Nephron (organoid): ENCODE data around the gene MED27.

Experiments
- H3K27ac Mint-ChIP-seq, 3 experiments: 2 replicates each; pipeline ENCODE4 v1.8.0; 2020; ENCODE audit warnings: mixed read lengths in 3 of 3, mild to moderate bottlenecking in 2 of 3, moderate library complexity in 1 of 3
- H3K27me3 Mint-ChIP-seq: 2 replicates; pipeline ENCODE4 v1.8.0; 2021; ENCODE audit warnings: low read depth, mild to moderate bottlenecking, moderate library complexity, mixed read lengths
- H3K36me3 Mint-ChIP-seq: 2 replicates; pipeline ENCODE4 v1.8.0; 2020; ENCODE audit warnings: low read depth, mixed read lengths
- H3K4me1 Mint-ChIP-seq: 2 replicates; pipeline ENCODE4 v1.8.0; 2020; ENCODE audit warnings: mixed read lengths
- H3K4me3 Mint-ChIP-seq, 3 experiments: 2 replicates each; pipeline ENCODE4 v1.8.0; 2020; ENCODE audit warnings: mild to moderate bottlenecking in 3 of 3, mixed read lengths in 3 of 3, moderate library complexity in 2 of 3
- H3K9me3 Mint-ChIP-seq: 2 replicates; pipeline ENCODE4 v1.8.0; 2020; ENCODE audit warnings: mixed read lengths
- TF ChIP-seq, protein P1 (sequence below), 3 experiments: fragments of 200-600 bp; sonication (generic); IDR thresholded peaks; one replicate each; pipeline ENCODE4 v1.5.0; 2021; ENCODE audit warnings: antibody characterized with exemption in 3 of 3; ENCODE audit not compliant: unreplicated experiment in 3 of 3

Gene MED27

DNA sequence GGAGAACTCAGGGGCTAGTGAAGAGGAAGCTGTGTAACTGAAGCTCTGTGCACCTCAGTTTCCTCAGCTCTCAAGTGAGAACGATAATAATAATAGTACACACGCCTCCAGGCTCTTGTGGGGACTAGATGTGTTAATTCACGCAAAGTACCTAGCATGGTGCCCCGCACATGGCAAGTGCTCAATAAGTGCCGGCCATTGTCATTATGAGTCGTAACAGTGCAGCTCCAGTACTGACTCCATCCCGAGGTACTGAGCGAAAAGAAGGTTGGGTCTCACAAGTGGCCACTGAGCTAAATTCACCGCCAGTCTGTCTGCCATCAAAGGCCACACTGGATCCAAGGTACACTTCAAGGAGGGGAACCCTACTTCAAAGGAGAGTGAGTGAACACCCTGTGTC, 40.4 kb downstream of the MED27 start:
- peaks cover 31% of the 10 kb centered on the region for H3K4me1 Mint-ChIP-seq
- H3K36me3 Mint-ChIP-seq = no peaks in the 10 kb centered on the region
- TF ChIP-seq, protein P1, sequence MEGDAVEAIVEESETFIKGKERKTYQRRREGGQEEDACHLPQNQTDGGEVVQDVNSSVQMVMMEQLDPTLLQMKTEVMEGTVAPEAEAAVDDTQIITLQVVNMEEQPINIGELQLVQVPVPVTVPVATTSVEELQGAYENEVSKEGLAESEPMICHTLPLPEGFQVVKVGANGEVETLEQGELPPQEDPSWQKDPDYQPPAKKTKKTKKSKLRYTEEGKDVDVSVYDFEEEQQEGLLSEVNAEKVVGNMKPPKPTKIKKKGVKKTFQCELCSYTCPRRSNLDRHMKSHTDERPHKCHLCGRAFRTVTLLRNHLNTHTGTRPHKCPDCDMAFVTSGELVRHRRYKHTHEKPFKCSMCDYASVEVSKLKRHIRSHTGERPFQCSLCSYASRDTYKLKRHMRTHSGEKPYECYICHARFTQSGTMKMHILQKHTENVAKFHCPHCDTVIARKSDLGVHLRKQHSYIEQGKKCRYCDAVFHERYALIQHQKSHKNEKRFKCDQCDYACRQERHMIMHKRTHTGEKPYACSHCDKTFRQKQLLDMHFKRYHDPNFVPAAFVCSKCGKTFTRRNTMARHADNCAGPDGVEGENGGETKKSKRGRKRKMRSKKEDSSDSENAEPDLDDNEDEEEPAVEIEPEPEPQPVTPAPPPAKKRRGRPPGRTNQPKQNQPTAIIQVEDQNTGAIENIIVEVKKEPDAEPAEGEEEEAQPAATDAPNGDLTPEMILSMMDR (IDR thresholded peaks at IDR 0.05; ENCODE audit: unreplicated experiment in 3 of 3) = no peak
- H3K27me3 Mint-ChIP-seq = no peaks in the 10 kb centered on the region
- no peak overlapping the region for H3K27ac Mint-ChIP-seq
- no peak overlapping the region for H3K4me3 Mint-ChIP-seq
- H3K9me3 Mint-ChIP-seq = no peaks in the 10 kb centered on the region

DNA sequence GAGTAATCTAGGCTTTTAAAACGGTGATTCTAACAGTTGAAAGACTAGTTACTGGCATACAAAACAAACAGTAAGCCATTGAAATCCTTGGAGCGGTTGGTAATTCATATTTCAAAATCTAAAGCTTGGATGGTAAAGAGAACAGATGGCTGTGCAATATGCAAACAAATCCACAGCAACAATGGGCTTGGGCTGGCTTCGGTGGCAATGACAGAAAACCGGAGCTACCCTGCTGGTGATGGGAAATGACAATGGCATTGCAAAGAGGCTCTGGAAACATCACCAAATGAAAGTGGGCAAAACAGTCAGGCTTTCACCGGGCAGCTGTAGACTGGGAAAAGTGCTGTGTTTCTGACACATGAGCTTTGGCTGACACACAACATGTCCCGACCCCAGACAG, 42.2 kb downstream of the MED27 start:
- no peaks in the 10 kb centered on the region for H3K27me3 Mint-ChIP-seq
- TF ChIP-seq, protein P1 (IDR thresholded peaks at IDR 0.05; ENCODE audit: unreplicated experiment in 3 of 3) = no peak
- H3K27ac Mint-ChIP-seq = no peak overlapping the region
- no peak overlapping the region for H3K4me3 Mint-ChIP-seq
- H3K9me3 Mint-ChIP-seq = no peaks in the 10 kb centered on the region
- peaks cover 37% of the 10 kb centered on the region for H3K4me1 Mint-ChIP-seq
- no peaks in the 10 kb centered on the region for H3K36me3 Mint-ChIP-seq

DNA sequence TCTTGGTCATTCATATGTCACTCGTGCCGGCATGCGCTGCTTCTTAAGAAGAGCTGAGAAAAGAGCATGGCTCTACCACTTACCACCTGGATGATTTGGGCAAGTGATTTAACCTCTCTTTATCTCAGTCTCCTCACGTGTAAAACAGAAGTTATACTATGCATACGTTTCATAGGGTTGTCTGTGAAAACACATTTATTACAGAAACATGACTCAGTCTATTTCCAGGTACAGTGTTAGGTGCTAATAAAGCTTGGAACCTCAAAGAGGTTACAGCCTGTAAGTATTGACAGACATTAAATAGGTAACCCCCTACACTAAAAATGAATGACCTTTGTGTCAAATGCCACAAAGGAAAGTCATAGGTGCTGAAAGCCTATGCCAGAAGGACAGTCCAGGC, 43.1 kb downstream of the MED27 start:
- no peaks in the 10 kb centered on the region for H3K9me3 Mint-ChIP-seq
- H3K4me3 Mint-ChIP-seq = no peak overlapping the region
- H3K36me3 Mint-ChIP-seq = no peaks in the 10 kb centered on the region
- H3K4me1 Mint-ChIP-seq = peaks cover 29% of the 10 kb centered on the region
- no peaks in the 10 kb centered on the region for H3K27me3 Mint-ChIP-seq
- TF ChIP-seq, protein P1 (IDR thresholded peaks at IDR 0.05; ENCODE audit: unreplicated experiment in 3 of 3) = no peak
- H3K27ac Mint-ChIP-seq = no peak overlapping the region

DNA sequence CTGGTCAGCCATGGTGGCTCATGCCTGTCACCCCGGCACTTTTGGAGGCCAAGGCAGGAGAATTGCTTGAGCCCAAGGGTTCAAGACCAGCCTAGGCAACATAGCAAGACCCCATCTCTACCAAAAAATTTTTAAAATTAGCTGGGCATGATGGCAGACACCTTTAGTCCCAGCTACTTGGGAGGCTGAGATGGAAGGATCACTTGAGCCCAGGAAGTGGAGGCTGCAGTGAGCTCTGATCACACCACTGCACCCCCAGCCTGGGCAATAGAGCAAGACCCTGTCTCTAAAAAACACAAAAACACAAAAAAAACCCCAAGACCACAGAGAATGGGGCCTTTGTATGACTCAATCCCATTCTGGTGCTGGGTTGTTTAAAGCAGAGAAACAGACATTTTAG, 44.0 kb downstream of the MED27 start:
- H3K4me3 Mint-ChIP-seq = no peak overlapping the region
- peaks cover 23% of the 10 kb centered on the region for H3K4me1 Mint-ChIP-seq

DNA sequence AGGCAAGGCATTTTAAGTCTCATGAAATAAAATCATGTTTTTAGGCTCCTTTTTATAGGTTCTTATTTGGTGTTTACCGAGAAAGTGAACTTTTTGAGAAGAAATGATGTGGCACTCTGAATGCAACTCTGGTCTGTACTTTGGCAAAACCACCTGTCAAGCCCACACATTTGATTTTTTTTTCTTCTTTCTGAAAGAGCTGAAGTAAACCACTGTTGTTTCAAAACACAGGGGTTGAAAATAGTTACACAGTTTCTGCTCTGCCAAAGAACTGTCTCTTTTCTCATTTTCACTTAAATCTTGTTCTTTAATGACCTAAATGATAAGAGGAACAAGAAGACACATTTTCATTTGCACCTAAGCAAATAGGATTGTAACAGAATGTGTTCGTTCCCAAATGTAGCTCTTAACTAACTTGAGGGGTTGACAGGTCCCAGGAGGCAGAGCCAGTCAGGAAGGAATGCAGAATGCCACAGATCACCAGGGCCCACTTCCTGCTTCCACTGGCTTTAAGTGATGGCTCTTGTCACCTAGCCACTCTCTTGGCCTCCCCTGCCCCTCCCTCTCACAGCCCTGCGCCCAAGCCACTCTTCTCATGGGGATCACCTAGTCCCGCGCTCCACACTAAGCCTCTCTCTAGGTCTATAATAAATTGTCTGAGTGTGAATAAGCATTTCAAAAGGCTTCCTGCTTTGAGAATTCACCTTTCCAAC, 47.3 kb downstream of the MED27 start:
- H3K4me1 Mint-ChIP-seq = peaks cover 41% of the 10 kb centered on the region
- no peak overlapping the region for H3K27ac Mint-ChIP-seq
- no peaks in the 10 kb centered on the region for H3K27me3 Mint-ChIP-seq
- H3K36me3 Mint-ChIP-seq = no peaks in the 10 kb centered on the region
- H3K9me3 Mint-ChIP-seq = no peaks in the 10 kb centered on the region
- H3K4me3 Mint-ChIP-seq = no peak overlapping the region
- TF ChIP-seq, protein P1 (IDR thresholded peaks at IDR 0.05; ENCODE audit: unreplicated experiment in 3 of 3) = no peak

More for the DNA sequence above, 44.0 kb downstream of the MED27 start:
- TF ChIP-seq, protein P1 (IDR thresholded peaks at IDR 0.05; ENCODE audit: unreplicated experiment in 3 of 3) = no peak
- H3K27me3 Mint-ChIP-seq = no peaks in the 10 kb centered on the region
- H3K27ac Mint-ChIP-seq = no peak overlapping the region
- no peaks in the 10 kb centered on the region for H3K36me3 Mint-ChIP-seq
- no peaks in the 10 kb centered on the region for H3K9me3 Mint-ChIP-seq
